ENCODE measurements around the gene PTPRN. TPM values are rescaled to one million over a fixed set of nuclear protein-coding genes. Genes with fewer than 3 reads are reported as not detected.

The PTPRN gene
- total RNA-seq, 4 donors from 2014 or later: 0.12 to 1.0 TPM; not detected in 2

GRCh38 chr2:219246559-219246958 is 62.6 kb downstream of the PTPRN start:
- TF ChIP-seq, protein P1, sequence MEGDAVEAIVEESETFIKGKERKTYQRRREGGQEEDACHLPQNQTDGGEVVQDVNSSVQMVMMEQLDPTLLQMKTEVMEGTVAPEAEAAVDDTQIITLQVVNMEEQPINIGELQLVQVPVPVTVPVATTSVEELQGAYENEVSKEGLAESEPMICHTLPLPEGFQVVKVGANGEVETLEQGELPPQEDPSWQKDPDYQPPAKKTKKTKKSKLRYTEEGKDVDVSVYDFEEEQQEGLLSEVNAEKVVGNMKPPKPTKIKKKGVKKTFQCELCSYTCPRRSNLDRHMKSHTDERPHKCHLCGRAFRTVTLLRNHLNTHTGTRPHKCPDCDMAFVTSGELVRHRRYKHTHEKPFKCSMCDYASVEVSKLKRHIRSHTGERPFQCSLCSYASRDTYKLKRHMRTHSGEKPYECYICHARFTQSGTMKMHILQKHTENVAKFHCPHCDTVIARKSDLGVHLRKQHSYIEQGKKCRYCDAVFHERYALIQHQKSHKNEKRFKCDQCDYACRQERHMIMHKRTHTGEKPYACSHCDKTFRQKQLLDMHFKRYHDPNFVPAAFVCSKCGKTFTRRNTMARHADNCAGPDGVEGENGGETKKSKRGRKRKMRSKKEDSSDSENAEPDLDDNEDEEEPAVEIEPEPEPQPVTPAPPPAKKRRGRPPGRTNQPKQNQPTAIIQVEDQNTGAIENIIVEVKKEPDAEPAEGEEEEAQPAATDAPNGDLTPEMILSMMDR (IDR thresholded peaks at IDR 0.05): no peak
- DNase-seq (ENCODE audit: low spot score): no peak
- ATAC-seq (ENCODE audit: low FRiP score): no peak

DNA sequence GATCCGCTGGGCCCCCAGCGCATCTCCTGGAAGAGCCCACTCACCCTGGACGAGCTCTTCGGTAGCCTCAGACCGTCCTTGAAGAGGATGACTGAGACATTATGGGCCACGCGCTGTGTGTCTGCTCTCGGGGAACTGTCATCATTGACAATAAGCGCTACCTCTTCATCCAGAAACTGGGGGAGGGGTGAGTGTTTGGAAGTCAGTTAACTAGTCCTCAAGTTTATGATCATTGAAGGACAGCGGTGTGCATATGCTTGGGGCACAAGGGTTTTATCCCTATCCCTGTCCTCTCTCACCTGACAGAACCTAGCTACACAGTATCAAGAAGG is 63.3 kb downstream of the PTPRN start:
- ATAC-seq (ENCODE audit: low FRiP score) (peak; percentile 1), DNase-seq (ENCODE audit: low spot score) (no peak)
- TF ChIP-seq, protein P1 (IDR thresholded peaks at IDR 0.05): no peak

- ATAC-seq (ENCODE audit: low FRiP score) (peak; percentile 92), DNase-seq (ENCODE audit: low spot score) (peak; percentile 84)
- TF ChIP-seq, protein P1 (IDR thresholded peaks at IDR 0.05): no peak
Measured at GRCh38 chr2:219245148-219245898, 63.9 kb downstream of the PTPRN start, which contains the start of the genes GLB1L and STK16. Gene GLB1L, minus strand, starts transcription at chr2:219245444. Its CDS starts 1,871 bp downstream, at chr2:219243573. Gene STK16, plus strand, starts transcription at chr2:219245479. Its CDS starts 521 bp downstream, at chr2:219246000.

DNA sequence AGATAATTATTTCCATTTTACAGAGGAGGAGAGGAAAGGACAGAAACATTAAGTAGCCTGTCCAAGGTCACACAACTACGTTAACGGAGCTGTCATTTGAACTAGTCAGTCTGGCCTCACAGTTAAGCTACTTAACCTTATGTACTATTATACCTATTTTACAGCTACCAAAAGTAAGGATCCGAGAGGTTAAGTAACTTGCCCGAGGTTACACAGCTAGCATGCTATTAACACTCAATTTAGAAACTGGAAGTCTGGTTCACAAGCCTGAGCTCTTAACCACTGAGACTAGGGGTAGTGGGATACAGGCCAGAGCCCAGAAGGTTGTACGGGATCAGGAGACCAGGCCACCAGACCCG is 64.4 kb downstream of the PTPRN start:
- ATAC-seq (ENCODE audit: low FRiP score) (no peak), DNase-seq (ENCODE audit: low spot score) (no peak)
- TF ChIP-seq, protein P1 (IDR thresholded peaks at IDR 0.05): no peak

- ATAC-seq (ENCODE audit: low FRiP score) (peak; percentile 41), DNase-seq (ENCODE audit: low spot score) (no peak)
- TF ChIP-seq, protein P1 (IDR thresholded peaks at IDR 0.05): no peak
Measured at GRCh38 chr2:219243291-219243761, 65.9 kb downstream of the PTPRN start.

Small RNA genes within 50 kb of the gene (small RNA-seq; reads per million reads assigned to genes)
- gene AC053503.3: not detected
- not detected for gene MIR153-1

Other genes starting within 250 kb of the PTPRN start
- under 1 TPM in 1 of 4 donors, not detected in 3; 0.48 TPM for gene IHH, start 248.5 kb downstream of the PTPRN start, total RNA-seq
- 10 to 100 TPM; 13.8 to 23.2 (median 17.5) TPM for gene NHEJ1, start 148.6 kb downstream of the PTPRN start, total RNA-seq
- gene SLC23A3, start 139.4 kb downstream of the PTPRN start, total RNA-seq: 1 to 10 TPM; 1.0 to 2.7 (median 1.2) TPM
- gene CNPPD1, start 132.5 kb downstream of the PTPRN start, total RNA-seq: 10 to 100 TPM; 37.0 to 77.2 (median 43.0) TPM
- gene RETREG2, start 131.1 kb downstream of the PTPRN start, total RNA-seq: 10 to 100 TPM; 48.5 to 73.9 (median 57.7) TPM
- gene ZFAND2B, start 102.6 kb downstream of the PTPRN start, total RNA-seq: 10 to 100 TPM; 25.1 to 57.1 (median 40.1) TPM
- gene ABCB6, start 90.4 kb downstream of the PTPRN start, total RNA-seq: 10 to 100 TPM; 24.1 to 35.6 (median 28.8) TPM
- 10 to 100 TPM; 24.4 to 52.2 (median 38.6) TPM for gene ATG9A, start 79.8 kb downstream of the PTPRN start, total RNA-seq
- gene ANKZF1, start 79.6 kb downstream of the PTPRN start, total RNA-seq: 10 to 100 TPM; 13.5 to 77.4 (median 22.7) TPM
- 10 to 100 TPM in 3 of 4 donors, 1 to 10 TPM in 1; 9.0 to 21.9 (median 12.3) TPM for gene GLB1L, start 64.0 kb downstream of the PTPRN start, total RNA-seq
- gene STK16, start 63.9 kb downstream of the PTPRN start, total RNA-seq: 10 to 100 TPM in 3 of 4 donors, 1 to 10 TPM in 1; 9.8 to 18.9 (median 12.5) TPM
- not detected for gene TUBA4B, start 56.2 kb downstream of the PTPRN start, total RNA-seq
- 10 to 100 TPM; 26.9 to 74.0 (median 50.3) TPM for gene TUBA4A, start 55.5 kb downstream of the PTPRN start, total RNA-seq
- 10 to 100 TPM; 27.5 to 56.6 (median 46.8) TPM for gene DNAJB2, start 30.0 kb downstream of the PTPRN start, total RNA-seq
- gene RESP18, start 23.3 kb upstream of the PTPRN start, total RNA-seq: not detected
- 10 to 100 TPM; 58.4 to 97.4 (median 85.7) TPM for gene DNPEP, start 78.5 kb upstream of the PTPRN start, total RNA-seq
- gene DES, start 109.0 kb upstream of the PTPRN start, total RNA-seq: 100 to 1,000 TPM in 3 of 4 donors, 10 to 100 TPM in 1; 39.4 to 292 (median 182) TPM
- 10 to 100 TPM; 12.4 to 28.9 (median 17.7) TPM for gene SPEG, start 125.4 kb upstream of the PTPRN start, total RNA-seq
- 10 to 100 TPM; 22.6 to 37.8 (median 29.4) TPM for gene GMPPA, start 189.5 kb upstream of the PTPRN start, total RNA-seq
- gene ASIC4, start 205.1 kb upstream of the PTPRN start, total RNA-seq: under 1 TPM in 2 of 4 donors, not detected in 2; 0.12 to 0.19 TPM
- 10 to 100 TPM; 32.6 to 70.8 (median 45.5) TPM for gene CHPF, start 234.4 kb upstream of the PTPRN start, total RNA-seq
- gene TMEM198, start 234.6 kb upstream of the PTPRN start, total RNA-seq: 1 to 10 TPM; 1.9 to 6.2 (median 2.9) TPM

Data from omental fat pad (tissue), 4 donors.